Activated naive CD4-positive, alpha-beta T cell treated with anti-CD3 and anti-CD28 coated beads, Interleukin-2, amount 50 U/mL, for 16 hours (primary cell): ENCODE data around the gene PIK3R6.
"Not testable (repeated sequence)": the region's sequence is repeated elsewhere in the genome, so short reads cannot be mapped to it uniquely, and the experiment has no call there.

Experiments
- DNase-seq: peaks from one replicate; pipeline ENCODE4 v3.0.0-alpha.2; 2020

Gene PIK3R6

GRCh38 chr17:8872036-8872704, 4.7 kb upstream of the PIK3R6 start:
- no peak for DNase-seq

GRCh38 chr17:8871081-8871581, 3.7 kb upstream of the PIK3R6 start:
- DNase-seq: no peak

- no peak for DNase-seq
These were observed 3.0 kb upstream of the PIK3R6 start for GRCh38 chr17:8870406-8871040.

GRCh38 chr17:8869114-8869815, 1.8 kb upstream of the PIK3R6 start:
- DNase-seq: no peak

- no peak for DNase-seq
These were observed 1.1 kb upstream of the PIK3R6 start for GRCh38 chr17:8868529-8868951.

- no peak for DNase-seq
These were observed 618 bp upstream of the PIK3R6 start for GRCh38 chr17:8868092-8868491.

GRCh38 chr17:8865811-8866210, 1.7 kb downstream of the PIK3R6 start:
- DNase-seq: no peak

- no peak for DNase-seq
These were observed 2.1 kb downstream of the PIK3R6 start for GRCh38 chr17:8865385-8865784.

- no peak for DNase-seq
These were observed 5.0 kb downstream of the PIK3R6 start for GRCh38 chr17:8862213-8863056.

- DNase-seq: no peak
These were observed 5.8 kb downstream of the PIK3R6 start for GRCh38 chr17:8861495-8862181.

- DNase-seq: no peak
These were observed 7.6 kb downstream of the PIK3R6 start for GRCh38 chr17:8859804-8860430.

GRCh38 chr17:8859027-8859803, 8.3 kb downstream of the PIK3R6 start:
- DNase-seq: no peak

GRCh38 chr17:8857919-8858318, 9.6 kb downstream of the PIK3R6 start:
- DNase-seq: no peak

- no peak for DNase-seq
These were observed 10.5 kb downstream of the PIK3R6 start for GRCh38 chr17:8856869-8857575.

- DNase-seq: not testable (repeated sequence)
These were observed 11.3 kb downstream of the PIK3R6 start for GRCh38 chr17:8856205-8856603.

GRCh38 chr17:8855477-8856204, 11.8 kb downstream of the PIK3R6 start:
- no peak for DNase-seq

- DNase-seq: no peak
These were observed 15.9 kb downstream of the PIK3R6 start for GRCh38 chr17:8851600-8851999.

- DNase-seq: no peak
These were observed 18.0 kb downstream of the PIK3R6 start for GRCh38 chr17:8849311-8850041.

- no peak for DNase-seq
These were observed 19.6 kb downstream of the PIK3R6 start for GRCh38 chr17:8847891-8848290.
